Stimulated activated CD8-positive, alpha-beta memory T cell treated with anti-CD3 and anti-CD28 coated beads, Interleukin-15, amount 100 ng/mL, for 4 hours (primary cell): ENCODE results near the gene FRMD4A.
"Not testable (repeated sequence)": the region's sequence is repeated elsewhere in the genome, so short reads cannot be mapped to it uniquely, and the experiment has no call there.

Experiments used
- DNase-seq, 2 donors: peaks; one replicate each; pipeline ENCODE4 v3.0.0-alpha.2; 2020; ENCODE audit warnings: low read depth in 2 of 2

The FRMD4A gene

DNA sequence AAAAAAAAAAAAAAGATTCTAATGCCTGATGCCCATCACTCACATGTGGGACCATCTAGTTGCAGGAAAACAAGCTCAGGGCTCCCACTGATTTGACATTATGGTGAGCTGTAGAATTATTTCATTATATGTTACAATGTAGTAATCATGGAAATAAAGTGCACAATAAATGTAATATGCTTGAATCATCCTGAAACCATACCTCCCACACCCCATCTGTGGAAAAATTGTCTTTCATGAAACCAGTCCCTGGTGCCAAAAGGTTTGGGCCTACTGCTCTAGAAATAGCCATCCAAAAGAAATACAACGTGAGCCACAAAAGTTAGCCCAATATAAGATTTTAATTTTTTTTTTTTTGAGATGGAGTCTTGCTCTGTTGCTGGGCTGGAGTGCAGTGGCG lies 478.8 kb downstream of the FRMD4A start:
- no peak for DNase-seq

DNA sequence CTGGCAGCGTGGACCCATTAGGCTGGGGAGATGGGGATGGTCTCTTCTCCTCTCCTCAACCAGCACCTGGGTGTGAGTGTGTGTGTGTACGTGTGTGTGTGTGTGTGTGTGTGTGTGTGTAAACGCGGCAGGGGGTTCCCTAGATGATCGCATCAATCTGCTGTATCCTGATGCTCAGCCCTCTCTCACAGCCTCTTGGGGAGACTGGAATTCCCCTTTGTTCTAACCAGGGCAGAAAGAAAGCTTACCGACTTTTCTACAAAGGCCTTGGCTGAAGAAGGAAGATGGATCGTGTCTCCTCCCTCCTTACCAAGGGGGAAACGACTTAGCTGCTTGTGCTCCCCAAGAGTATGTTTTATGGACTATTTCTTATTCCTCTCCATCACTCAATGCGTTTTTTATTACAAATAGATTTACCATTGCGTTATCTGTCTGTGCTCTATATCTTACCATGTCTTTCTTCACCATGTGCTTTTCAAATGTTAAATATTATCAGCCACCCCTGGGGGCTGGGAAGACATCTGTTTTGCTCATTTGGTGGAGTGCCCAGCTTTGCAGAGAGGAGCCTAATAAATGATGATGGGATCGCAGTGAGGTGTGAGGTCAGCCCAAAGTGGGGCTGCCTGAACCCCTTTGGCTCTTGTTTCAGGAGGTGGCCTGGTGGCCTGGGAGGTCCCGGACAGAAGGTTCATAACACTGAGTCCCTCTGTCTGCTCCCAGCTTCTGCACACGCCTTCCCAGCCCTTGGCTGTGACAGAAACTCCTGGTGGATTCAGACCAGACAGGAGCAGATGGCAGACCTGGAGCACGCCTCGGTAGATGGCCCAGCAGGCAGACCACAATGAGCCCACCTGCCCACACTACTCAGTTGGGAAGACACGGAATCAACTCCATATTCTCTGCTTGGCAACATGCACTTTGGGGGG lies 481.9 kb downstream of the FRMD4A start:
- no peak for DNase-seq

DNA sequence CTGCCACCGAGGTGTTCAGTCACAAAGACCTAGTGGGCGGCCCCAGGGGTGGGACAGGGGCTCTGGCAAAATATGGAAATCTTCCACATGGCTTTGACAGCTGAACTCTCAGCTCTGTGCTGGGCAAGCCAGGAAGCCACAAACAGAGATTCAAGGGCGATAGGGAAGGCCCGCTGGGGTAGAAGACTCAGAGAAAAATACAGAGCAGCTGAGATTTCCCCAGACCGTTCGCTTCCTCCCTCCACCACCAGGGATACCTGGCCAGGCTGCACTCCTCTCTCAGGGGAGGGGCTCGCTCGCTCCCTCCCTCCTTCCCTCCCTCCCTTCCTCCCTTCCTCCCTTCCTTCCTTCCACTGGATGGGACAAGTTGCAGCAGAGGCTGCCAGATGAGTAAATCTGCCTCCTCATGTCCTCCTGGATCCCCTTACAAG lies 483.5 kb downstream of the FRMD4A start:
- DNase-seq, result no peak

DNA sequence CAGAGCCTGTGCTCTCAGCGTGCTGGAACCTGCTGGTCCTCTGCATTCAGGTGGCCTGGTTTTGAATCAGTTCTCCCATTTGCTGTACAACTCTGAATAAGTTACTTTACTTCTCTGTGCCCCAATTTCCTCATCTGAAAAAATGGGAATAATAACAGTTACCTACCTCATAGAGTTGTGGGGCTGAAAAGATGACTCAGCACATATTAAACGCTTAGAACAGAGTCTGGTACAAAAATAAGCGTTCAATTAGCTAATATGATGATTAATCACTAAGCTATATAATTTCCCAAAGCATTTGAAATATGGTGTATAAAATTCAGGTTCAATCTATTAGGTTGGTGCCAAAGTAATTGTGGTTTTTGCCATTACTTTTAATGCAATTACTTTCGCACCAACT lies 484.8 kb downstream of the FRMD4A start:
- DNase-seq, result no peak

DNA sequence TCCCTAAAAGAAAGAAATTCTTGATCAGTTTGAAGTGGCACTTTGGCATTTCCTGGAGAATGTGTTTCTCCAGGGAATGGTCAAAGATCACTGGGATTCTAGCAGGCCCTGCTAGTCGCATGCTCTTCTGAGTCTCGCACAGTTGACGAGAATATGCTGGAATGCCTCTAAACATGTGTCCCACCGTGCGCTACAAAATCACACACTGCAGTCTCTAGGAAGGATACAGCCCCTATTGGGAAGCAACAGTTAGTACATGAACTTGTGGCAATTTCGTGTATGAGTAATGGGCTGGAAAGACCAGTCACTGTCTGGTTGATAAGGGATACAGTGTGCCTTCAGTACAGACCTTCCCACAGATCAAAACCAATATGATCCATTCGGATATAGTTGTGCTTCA lies 486.1 kb downstream of the FRMD4A start:
- no peak for DNase-seq

DNA sequence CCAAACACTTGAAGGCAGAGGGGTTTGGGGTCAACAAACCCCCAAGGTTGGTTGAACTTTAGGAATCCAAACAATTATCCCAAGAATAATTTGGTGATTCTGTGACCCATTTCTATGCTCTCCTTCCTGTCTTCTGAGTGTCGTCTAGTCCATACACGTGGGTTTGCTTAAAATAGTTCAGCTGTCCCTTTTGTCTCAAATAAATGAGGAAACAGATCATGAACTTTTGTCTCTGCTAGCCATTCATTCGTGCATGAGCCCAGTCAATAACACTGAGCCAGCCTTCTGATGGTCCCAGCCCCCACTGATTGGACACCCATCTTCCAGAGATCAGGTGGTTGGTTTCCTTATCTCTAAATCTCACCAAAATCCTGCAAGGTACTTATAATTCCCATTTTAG lies 488.6 kb downstream of the FRMD4A start:
- DNase-seq, result no peak

DNA sequence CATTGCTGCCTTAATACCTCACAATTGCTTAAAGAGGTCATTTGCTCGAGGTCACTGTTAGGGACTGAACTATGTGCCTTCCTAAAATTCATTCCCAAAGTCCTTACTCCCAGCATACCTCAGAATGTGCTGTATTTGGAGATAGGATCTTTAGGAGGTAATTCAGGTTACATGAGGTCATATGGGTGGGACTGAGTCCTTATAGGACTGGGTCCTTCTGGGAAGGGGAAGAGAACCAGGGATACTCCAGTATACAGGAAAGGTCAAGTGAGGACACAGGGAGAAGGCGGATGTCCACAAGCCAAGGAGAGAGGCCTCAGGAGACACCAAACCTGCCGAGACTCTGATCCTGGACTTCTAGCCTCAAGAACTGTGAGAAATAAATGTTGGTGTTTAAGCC lies 490.7 kb downstream of the FRMD4A start:
- no peak for DNase-seq

DNA sequence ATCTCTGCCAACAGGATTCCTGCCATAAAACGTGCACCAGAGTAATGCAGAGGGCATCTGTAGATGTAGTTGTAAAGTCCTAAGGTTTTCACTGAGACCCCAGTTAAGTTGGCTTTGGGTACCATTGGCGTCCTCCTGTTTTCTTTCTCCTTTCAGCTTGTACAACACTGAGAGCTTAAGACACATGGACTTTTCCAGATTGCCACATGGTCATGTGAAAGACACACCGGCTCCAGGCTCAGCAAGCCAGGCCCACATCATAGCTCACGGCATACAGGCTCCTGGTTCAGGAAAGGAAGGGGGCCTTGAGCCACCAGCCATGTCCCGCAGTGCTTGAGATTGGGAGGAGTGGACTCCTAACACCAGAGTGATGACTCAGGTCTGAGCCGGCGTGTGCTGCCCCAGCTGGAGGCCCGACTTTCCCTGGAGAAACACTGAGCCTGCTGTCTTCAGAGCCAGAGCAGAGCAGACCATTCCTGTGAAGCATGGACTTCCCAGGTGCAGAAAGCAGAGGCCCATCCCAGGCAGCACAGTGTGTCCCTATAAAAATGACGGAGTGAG lies 491.2 kb downstream of the FRMD4A start:
- no peak for DNase-seq

DNA sequence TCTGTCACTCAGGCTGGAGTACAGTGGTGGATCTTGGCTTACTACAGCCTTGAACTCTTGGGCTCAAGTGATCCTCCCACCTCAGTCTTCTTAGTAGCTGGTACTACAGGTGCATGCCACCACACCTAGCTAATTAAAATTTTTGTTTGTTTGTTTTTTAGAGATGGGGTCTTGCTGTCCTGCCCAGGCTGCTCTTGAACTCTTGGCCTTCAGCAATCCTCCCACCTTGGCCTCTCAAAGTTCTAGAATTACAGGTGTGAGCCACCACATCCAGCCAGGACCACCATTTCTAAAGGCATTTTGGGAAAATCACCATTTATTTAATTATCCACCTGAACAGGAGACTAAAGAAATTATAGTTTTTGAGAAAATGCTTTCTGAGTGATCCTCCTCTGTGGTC lies 491.7 kb downstream of the FRMD4A start:
- DNase-seq, result no peak

DNA sequence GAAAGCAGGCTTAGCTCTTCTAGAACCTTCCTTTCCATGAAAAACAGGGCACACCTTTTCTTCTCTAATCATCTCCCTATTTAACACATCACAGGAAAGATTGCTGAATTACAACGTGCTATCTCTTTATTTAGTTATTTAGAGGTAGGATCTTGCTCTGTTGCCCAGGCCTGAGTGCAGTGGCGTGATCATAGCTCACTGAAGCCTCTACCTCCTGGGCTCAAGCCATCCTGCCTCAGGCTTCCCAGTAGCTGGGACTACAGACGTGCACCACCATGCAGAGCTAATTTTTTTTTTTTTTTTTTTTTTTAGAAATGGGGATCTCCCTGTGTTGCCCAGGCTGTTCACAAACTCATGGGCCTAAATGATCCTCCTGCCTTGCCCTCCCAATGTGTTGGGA lies 492.8 kb downstream of the FRMD4A start:
- no peak for DNase-seq

DNA sequence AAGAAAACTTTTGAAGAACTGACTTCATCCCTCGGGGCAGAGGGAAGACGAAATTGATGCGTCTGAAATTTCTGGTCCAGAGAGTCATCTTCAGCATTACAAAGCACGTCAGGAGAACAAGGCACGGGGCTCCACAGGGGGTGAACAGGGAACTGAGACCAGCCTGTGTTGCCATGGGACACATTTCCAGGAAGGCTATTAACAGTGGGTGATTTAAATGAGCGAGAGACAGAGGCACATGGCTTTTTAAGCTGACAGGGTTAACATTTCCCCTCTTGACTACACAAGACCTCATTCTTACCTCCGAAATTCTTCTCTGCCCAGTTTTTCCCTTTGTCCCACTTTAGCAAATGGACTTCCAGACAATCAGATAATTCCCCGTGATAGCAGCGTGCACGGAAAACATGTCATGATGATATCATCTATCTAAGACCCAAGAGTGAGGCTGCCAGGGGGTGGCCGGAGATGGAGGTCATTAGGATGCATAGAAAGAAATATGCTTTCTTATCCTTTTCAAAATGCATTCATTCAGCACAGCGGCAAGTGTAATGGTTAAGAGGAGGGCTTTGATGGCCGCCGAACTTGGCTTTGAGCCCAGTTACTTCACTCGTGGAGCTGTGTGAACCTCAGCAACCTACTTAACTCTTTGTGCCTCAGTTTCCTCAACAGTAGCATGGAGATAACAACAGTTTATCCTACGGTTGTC lies 496.0 kb downstream of the FRMD4A start:
- no peak for DNase-seq

DNA sequence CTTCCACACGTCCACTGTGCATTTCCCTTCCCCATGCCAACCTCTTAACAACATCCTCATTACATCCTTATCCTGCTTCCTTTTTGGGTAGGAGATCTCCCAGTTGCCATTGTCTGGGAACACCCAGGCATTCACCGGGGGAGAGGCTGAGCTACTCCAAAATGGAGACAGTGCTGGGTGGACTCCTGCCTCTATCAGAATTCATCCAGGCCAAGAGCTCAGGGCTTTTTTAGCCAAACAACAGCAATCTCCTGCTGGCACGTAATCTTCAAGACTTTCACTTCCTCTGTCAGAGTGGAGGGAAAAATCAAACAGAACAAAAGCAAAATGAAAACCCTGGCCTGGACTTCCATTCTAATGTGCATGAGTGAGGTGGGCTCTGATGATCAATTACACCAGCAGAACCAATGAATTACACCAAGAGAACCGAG lies 499.0 kb downstream of the FRMD4A start:
- DNase-seq, result no peak

DNA sequence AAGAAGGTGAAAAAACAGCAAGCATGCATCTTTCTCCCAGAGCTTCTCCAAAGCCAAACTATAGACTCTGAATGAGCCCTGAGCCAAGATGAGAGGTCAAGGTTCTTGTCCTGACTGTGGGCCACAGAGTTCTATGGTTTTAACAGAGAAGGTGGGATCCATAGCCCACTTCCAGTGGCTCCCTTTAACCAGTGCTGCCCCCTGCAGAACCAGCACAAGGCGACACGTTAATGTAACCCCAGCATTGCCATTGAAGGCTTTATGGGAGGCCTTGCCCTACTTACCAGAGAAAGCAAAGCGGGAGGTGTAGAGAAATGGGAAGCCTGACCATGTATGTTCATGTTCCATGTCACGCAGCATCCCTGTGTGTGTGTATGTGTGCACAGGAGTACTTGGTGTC lies 500.3 kb downstream of the FRMD4A start:
- DNase-seq, result no peak

DNA sequence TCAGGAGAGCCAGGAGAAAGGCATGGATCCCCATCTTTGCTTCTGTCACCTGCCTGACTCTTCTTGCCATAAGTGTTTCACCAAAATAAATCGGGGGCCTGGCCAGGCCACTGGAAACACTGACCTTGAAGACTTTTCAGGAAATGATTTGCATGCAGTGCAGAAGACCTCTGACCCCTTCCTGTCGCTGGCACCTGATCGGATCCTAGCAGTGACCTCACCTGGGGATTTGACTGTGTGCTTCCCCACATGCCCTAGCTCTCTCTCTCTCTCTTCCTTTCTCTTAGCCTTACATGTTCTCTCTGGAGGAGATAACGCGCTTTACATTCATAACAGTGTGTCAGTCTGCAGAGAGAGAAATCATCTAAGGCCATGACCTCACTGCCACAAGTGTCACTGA lies 500.9 kb downstream of the FRMD4A start:
- DNase-seq, result no peak

DNA sequence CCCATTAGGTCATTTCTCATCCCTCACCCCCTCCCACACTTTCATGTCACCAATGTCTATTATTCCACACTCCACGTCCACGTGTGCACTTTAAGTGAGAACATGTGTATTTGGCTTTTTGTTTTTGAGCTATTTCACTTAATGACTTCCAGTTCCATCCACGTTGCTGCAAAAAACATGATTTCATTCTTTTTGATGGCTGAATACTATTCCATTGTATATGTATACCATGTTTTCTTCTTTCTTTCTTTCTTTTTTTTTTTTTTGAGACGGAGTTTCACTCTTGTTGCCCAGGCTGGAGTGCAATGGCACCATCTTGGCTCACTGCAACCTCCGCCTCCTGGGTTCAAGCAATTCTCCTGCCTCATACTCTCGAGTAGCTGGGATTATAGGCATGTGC lies 502.4 kb downstream of the FRMD4A start:
- DNase-seq, result not testable (repeated sequence)

DNA sequence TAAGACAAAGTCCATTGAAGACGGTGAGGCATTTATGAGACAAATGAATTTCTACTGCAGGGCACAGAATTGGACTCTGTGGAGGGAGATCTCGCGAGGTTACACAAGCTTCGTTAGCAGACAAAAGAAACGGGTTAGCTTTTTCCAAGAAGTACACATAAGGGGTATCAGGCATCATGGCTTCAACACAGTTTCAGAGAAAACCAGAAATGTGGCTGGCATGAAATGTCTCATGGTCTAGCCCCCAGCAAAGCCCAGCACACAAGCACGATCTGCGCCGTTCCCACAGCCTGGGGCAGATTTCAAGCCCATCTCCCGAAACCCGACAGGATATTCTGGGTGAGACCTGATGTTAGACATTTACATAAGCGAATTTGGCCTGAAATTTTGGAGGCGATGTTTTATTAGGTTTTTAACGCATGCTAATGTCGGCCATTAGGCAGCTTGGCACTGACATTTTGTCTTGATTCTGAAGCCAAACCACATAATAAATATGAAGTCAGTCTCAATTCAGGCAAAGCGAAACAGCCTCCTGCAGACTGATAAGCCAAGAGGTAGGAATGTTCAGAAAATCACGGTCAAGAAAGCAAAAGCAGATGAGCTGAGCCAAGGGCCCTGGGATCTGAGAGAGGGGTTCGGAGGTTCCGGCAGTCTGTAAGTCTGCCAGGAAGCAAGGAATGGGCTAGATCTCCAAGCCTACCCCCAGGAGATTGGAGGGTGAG lies 503.5 kb downstream of the FRMD4A start:
- DNase-seq, result no peak

DNA sequence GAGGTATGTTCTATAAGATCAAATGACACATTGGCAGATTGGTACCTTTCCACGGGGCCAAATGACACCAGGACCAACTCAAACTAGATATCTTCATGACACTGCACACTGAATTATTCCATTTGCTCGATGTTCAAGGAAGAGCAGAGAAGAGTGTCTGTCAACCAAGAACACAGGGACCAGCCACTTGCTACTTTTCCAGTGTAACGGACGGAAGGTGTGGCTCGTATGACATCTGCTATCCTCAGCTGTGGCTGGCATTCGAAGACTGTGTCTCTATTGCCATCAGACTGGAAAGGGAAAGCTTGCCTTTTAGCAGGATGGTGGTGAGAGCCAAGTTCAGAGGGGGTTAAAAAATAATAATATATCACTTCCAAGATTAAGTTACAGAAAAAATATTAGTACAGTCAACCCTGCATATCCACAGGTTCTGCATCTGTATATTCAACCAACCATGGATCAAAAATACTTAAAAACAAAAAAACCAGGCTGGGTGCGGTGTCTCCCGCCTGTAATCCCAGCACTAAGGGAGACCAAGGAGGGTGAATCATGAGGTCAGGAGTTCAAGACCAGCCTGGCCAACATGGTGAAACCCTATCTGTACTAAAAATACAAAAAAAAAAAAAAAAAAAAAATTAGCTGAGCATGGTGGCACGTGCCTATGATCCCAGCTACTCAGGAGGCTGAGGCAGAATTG lies 506.9 kb downstream of the FRMD4A start:
- DNase-seq, result no peak

DNA sequence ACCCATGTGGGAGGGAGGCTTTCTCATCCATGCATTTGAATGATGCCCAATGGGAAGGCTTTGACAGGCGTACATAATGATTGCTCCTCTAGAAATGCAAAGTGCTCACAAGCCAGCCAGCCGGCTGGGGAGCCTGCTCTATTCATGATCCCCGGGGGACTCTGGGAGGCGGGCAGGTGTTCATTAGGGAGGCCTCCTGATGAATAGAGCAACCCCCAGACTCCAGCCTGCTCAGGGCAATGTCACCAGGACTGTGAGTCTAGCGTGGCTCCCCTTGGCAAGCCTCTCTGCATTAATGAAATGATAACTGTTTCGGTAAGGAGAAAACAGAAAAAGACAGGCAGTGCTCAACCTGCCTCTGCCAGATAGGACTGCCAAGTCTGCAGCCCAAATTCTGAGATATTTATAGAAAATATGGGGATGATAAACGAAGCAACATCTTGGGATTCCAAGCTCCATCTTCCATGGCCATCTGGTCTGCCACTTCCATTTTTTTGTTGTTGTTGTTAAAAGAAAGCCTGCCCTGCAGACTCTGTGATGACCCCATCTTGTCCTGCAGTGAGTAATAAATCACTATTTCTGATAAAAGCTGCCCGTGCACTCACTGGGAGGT lies 507.5 kb downstream of the FRMD4A start:
- no peak for DNase-seq

DNA sequence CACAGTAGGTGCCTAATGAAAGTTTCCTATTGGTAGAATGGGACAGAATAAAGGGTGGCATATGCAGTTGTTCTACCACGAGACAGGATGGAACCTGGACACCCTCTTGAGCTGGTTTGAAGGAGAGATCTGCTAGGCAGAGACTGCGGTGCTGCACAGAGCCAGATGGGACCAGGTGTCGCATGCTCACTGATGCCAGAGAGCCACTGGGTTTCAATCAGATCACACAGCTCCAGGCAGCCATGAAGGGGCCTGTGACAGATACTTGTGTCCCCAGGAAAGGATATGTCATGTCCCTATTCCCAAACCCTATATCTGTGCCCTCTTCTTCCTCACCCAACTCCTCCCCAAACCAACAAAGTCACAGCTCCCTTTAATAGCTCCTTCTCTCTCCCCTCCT lies 508.2 kb downstream of the FRMD4A start:
- DNase-seq, result no peak

DNA sequence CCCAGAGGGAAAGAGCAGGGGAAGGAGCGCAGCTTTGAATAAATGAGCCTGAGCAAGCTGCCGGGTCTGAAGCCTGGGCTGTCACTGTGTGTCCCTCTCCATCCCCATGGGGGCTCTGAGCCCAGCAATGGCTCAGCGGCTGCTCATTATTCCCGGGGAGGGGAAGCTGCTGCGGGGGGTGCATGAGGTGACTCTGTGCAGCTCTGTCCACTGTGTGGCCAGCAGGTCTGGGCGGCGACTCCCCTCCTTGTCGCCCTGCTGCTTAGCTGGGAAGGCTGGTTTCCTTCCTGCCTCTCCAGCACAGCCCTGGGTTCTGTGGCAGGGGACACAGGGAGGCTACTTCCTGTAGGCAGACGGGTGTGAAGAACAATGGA lies 509.8 kb downstream of the FRMD4A start:
- DNase-seq, result no peak
